PC-3 (cell line): ENCODE measurements around the gene COQ8A. TPM values are rescaled to one million over a fixed set of nuclear protein-coding genes. Genes with fewer than 3 reads are reported as not detected.

ENCODE experiments used
- ATAC-seq: fragments of 200-7000 bp; cut with Tn5 transposase; 2 replicates; pipeline ENCODE4 v1.9.1; 2020; ENCODE audit warnings: mild to moderate bottlenecking, moderate library complexity
- BruUV-seq: library from RNA; stranded (reverse); fragments of 400-500 nt; replicated peaks from 2 replicates; lab custom pipeline; 2021; lab: Mats Ljungman, UMichigan
- CTCF ChIA-PET: fragments of 300-600 bp; sonication (Branson Sonifier 250); formaldehyde crosslinking; loops from one replicate; lab custom pipeline; 2022; ENCODE audit warnings: antibody characterized with exemption; lab: Charles Lee
- POLR2A ChIA-PET: fragments of 300-600 bp; sonication (Branson Sonifier 250); formaldehyde crosslinking; loops from one replicate; lab custom pipeline; 2022; ENCODE audit warnings: antibody characterized with exemption; ENCODE audit not compliant: unreplicated experiment; lab: Charles Lee
- DNase-seq: peaks from one replicate; pipeline ENCODE4 v3.0.0-alpha.2; 2015
- H2AFZ ChIP-seq: fragments of 300-600 bp; sonication (generic); 2 replicates; pipeline ENCODE4 v1.6.0; 2016; ENCODE audit warnings: antibody characterized with exemption, low read length
- H3F3A ChIP-seq: fragments of 300-600 bp; sonication (generic); one replicate; pipeline ENCODE4 v1.6.0; 2017; ENCODE audit warnings: antibody characterized with exemption, low read length, control low read depth, mild to moderate bottlenecking; ENCODE audit not compliant: unreplicated experiment
- H3K27ac ChIP-seq: fragments of 300-600 bp; sonication (generic); 2 replicates; pipeline ENCODE4 v1.5.1; 2016; ENCODE audit warnings: mild to moderate bottlenecking, low read length
- H3K27me3 ChIP-seq: fragments of 300-600 bp; sonication (generic); 2 replicates; pipeline ENCODE4 v1.6.1; 2016; ENCODE audit warnings: low read length, mixed read lengths
- H3K36me3 ChIP-seq: fragments of 300-600 bp; sonication (generic); 2 replicates; pipeline ENCODE4 v1.6.1; 2016; ENCODE audit warnings: low read depth, mixed run types, low read length, mixed read lengths
- H3K4me1 ChIP-seq: fragments of 300-600 bp; sonication (generic); 2 replicates; pipeline ENCODE4 v1.5.1; 2016; ENCODE audit warnings: low read length; ENCODE audit not compliant: insufficient read depth
- H3K4me2 ChIP-seq: fragments of 300-600 bp; sonication (generic); 2 replicates; pipeline ENCODE4 v1.6.0; 2016; ENCODE audit warnings: low read length
- H3K4me3 ChIP-seq: fragments of 300-600 bp; sonication (generic); 2 replicates; pipeline ENCODE4 v1.5.1; 2016; ENCODE audit warnings: mild to moderate bottlenecking, low read length, mixed read lengths
- H3K79me2 ChIP-seq: fragments of 300-600 bp; sonication (generic); 2 replicates; pipeline ENCODE4 v1.6.1; 2017; ENCODE audit warnings: low read length, mixed read lengths
- H3K9ac ChIP-seq: fragments of 300-600 bp; sonication (generic); 2 replicates; pipeline ENCODE4 v1.6.0; 2016; ENCODE audit warnings: mild to moderate bottlenecking, low read length
- H3K9me2 ChIP-seq: fragments of 300-600 bp; sonication (generic); replicated peaks from 2 replicates; pipeline ENCODE4 v1.6.1; 2016; ENCODE audit warnings: mixed run types, low read length, mixed read lengths
- H3K9me3 ChIP-seq: fragments of 300-600 bp; sonication (generic); 2 replicates; pipeline ENCODE4 v1.6.1; 2016; ENCODE audit warnings: low read length, mixed read lengths
- H4K20me1 ChIP-seq: fragments of 300-600 bp; sonication (generic); 2 replicates; pipeline ENCODE4 v1.6.1; 2016; ENCODE audit warnings: low read length, mixed read lengths
- EZH2 ChIP-seq: fragments of 300-600 bp; sonication (generic); IDR thresholded peaks from one replicate; pipeline ENCODE4 v1.6.1; 2017; ENCODE audit warnings: antibody characterized with exemption, mild to moderate bottlenecking, low read length; ENCODE audit not compliant: unreplicated experiment
- EZH2phosphoT487 ChIP-seq: fragments of 300-600 bp; sonication (generic); IDR thresholded peaks from 2 replicates; pipeline ENCODE4 v1.6.1; 2018; ENCODE audit warnings: mild to moderate bottlenecking, antibody characterized with exemption, low read length, borderline replicate concordance
- intact Hi-C: fragments of 100-400 bp; cut with micrococcal nuclease; formaldehyde crosslinking; loops from 2 replicates; pipeline ENCODE4 v1.9.0; 2023
- total RNA-seq: library from RNA; depleted of rRNA; stranded (reverse); fragments of >200 nt; gene quantifications from 2 replicates; pipeline ENCODE4 v1.2.3, GENCODE V29; 2014
- TF ChIP-seq, protein P1 (sequence below): fragments of 300-600 bp; sonication (generic); conservative IDR thresholded peaks from 2 replicates; pipeline ENCODE4 v1.5.1; 2017; ENCODE audit warnings: antibody characterized with exemption, low read depth, mild to moderate bottlenecking, low read length

The COQ8A gene
- total RNA-seq, 1 experiment from 2014 or later = 67.0 TPM

DNA sequence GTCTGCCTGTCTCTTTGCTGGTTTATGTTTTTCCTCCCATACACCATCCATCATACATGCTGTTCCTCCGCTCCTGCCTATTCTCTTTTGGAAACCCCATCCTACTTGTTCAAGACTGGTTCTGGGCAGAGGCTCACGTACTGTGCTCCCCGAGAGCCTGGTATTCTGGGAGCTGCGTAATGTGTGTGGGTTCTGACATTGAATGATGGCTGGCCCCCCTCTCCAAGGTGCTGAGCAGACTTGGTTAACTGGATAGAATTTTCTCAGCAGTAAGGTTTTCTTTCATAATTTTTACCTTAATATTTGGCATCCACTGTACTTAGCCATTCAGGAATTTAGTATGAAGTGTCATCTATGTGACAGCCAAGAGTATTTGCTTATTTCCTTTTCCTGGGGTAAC, 26.6 kb downstream of the COQ8A start:
- ChIA-PET CTCF (no interaction called here), POLR2A (no interaction called here)
- no peak overlapping the region for H3K4me2 ChIP-seq
- H4K20me1 ChIP-seq = no peaks in the 10 kb centered on the region
- TF ChIP-seq, protein P1, sequence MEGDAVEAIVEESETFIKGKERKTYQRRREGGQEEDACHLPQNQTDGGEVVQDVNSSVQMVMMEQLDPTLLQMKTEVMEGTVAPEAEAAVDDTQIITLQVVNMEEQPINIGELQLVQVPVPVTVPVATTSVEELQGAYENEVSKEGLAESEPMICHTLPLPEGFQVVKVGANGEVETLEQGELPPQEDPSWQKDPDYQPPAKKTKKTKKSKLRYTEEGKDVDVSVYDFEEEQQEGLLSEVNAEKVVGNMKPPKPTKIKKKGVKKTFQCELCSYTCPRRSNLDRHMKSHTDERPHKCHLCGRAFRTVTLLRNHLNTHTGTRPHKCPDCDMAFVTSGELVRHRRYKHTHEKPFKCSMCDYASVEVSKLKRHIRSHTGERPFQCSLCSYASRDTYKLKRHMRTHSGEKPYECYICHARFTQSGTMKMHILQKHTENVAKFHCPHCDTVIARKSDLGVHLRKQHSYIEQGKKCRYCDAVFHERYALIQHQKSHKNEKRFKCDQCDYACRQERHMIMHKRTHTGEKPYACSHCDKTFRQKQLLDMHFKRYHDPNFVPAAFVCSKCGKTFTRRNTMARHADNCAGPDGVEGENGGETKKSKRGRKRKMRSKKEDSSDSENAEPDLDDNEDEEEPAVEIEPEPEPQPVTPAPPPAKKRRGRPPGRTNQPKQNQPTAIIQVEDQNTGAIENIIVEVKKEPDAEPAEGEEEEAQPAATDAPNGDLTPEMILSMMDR = no peak
- TF ChIP-seq EZH2 (no peak), EZH2phosphoT487 (no peak)
- intact Hi-C loops = no loop called here
- H3F3A ChIP-seq = no peaks in the 10 kb centered on the region
- no peak overlapping the region for H3K9ac ChIP-seq
- H3K27me3 ChIP-seq = no peaks in the 10 kb centered on the region
- H3K9me3 ChIP-seq = no peaks in the 10 kb centered on the region
- no peaks in the 10 kb centered on the region for H3K9me2 ChIP-seq
- no TSS peak for BruUV-seq
- no peak overlapping the region for H3K27ac ChIP-seq
- H3K79me2 ChIP-seq = no peaks in the 10 kb centered on the region
- H3K36me3 ChIP-seq = peaks cover 9% of the 10 kb centered on the region
- no peak overlapping the region for H3K4me3 ChIP-seq
- ATAC-seq (no peak), DNase-seq (no peak)
- no peak overlapping the region for H2AFZ ChIP-seq
- H3K4me1 ChIP-seq = no peaks in the 10 kb centered on the region

DNA sequence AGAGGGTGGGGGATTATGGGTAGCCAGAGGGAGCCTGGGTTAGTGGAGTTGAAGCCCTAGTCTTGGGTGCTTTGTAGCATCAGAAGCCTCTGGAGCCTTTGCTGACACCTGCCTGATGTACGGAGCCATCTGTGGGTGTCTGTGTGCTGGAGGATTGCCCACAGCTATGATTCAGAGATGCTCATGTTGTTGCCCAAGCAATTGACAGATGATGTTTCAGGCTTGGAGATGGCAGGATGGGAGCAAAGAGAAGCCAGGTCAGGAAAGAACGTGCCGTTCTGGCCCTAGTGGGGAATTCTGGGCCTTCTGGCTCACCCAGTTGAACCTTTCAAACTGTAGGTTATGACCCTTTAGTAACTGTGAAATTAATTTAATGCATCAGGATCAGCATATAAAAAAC, 27.6 kb downstream of the COQ8A start:
- Histone ChIP-seq H4K20me1 (no peaks in the 10 kb centered on the region), H3K4me2 (no peak overlapping the region), H3F3A (no peaks in the 10 kb centered on the region), H3K4me1 (no peaks in the 10 kb centered on the region), H3K9ac (no peak overlapping the region), H3K27ac (no peak overlapping the region), H3K79me2 (no peaks in the 10 kb centered on the region), H3K9me3 (no peaks in the 10 kb centered on the region), H3K4me3 (no peak overlapping the region), H3K36me3 (peaks cover 14% of the 10 kb centered on the region), H3K27me3 (no peaks in the 10 kb centered on the region), H3K9me2 (no peaks in the 10 kb centered on the region), H2AFZ (no peak overlapping the region)
- ATAC-seq (peak; percentile 74), DNase-seq (peak; percentile 48)
- no TSS peak for BruUV-seq
- ChIA-PET POLR2A (no interaction called here), CTCF (interaction anchor here (0.6 kb wide), 1 partner anchor 41 kb away, joined by 3 read pairs; no protein-coding TSS in a partner anchor)
- intact Hi-C loops = no loop called here
- TF ChIP-seq EZH2phosphoT487 = no peak
- TF ChIP-seq, protein P1 = no peak
- no peak for TF ChIP-seq EZH2

DNA sequence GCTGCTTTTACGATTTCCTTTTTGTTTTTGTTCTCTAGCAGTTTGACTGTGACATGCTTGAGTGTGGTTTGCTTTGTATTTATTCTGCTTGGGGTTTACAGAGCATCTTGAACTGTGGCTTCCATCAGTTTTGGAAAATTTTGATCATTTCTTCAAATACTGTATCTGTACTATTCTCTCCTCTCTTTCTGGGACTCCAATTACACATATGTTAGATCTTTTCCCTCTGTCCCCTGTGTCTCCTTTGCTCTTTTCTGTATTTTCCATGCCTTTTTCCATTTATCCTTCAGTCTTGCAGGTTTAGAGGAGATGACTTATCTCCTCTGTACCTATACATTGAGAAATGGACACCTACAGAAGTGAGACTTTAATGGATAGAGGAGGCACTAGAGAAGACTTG, 31.7 kb downstream of the COQ8A start:
- H3K9ac ChIP-seq = no peak overlapping the region
- H3K36me3 ChIP-seq = peaks cover 14% of the 10 kb centered on the region
- H3K9me3 ChIP-seq = no peaks in the 10 kb centered on the region
- POLR2A ChIA-PET = no interaction called here
- H4K20me1 ChIP-seq = no peaks in the 10 kb centered on the region
- no peak overlapping the region for H3K4me2 ChIP-seq
- H3F3A ChIP-seq = no peaks in the 10 kb centered on the region
- BruUV-seq = no TSS peak
- CTCF ChIA-PET = no interaction called here
- no peaks in the 10 kb centered on the region for H3K4me1 ChIP-seq
- H3K27me3 ChIP-seq = no peaks in the 10 kb centered on the region
- H3K27ac ChIP-seq = no peak overlapping the region
- ATAC-seq = no peak
- H3K4me3 ChIP-seq = no peak overlapping the region
- no peak overlapping the region for H2AFZ ChIP-seq
- no peak for DNase-seq
- TF ChIP-seq EZH2 (no peak), EZH2phosphoT487 (no peak)
- TF ChIP-seq, protein P1 = no peak
- intact Hi-C loops = no loop called here
- no peaks in the 10 kb centered on the region for H3K79me2 ChIP-seq
- no peaks in the 10 kb centered on the region for H3K9me2 ChIP-seq
